GM19193 (cell line): ENCODE data around the gene ZBTB8OS.
A peak's percentile ranks its signal among the peaks of the same experiment; 100 is the strongest.

Source experiments
- POLR2A ChIP-seq: IDR thresholded peaks from 4 replicates; pipeline ENCODE4 v1.6.1; 2011; ENCODE audit not compliant: insufficient read depth, insufficient read length; ENCODE audit errors: extremely low read depth

Gene ZBTB8OS

GRCh38 chr1:32650248-32650751, at the start of gene ZBTB8OS:
Gene ZBTB8OS (minus strand): TSS chr1:32650550. CDS start chr1:32650529, 21 bp downstream.
- peak; percentile 78 for TF ChIP-seq POLR2A

- no peak for TF ChIP-seq POLR2A
These were observed 45.7 kb upstream of the ZBTB8OS start for GRCh38 chr1:32696041-32696440.

GRCh38 chr1:32695098-32695904, 45.0 kb upstream of the ZBTB8OS start:
- TF ChIP-seq POLR2A = no peak

- TF ChIP-seq POLR2A = no peak
These were observed 43.3 kb upstream of the ZBTB8OS start for GRCh38 chr1:32693455-32694174.

GRCh38 chr1:32686387-32686786, 36.0 kb upstream of the ZBTB8OS start:
- TF ChIP-seq POLR2A = no peak

GRCh38 chr1:32685498-32685897, 35.1 kb upstream of the ZBTB8OS start:
- TF ChIP-seq POLR2A = no peak

GRCh38 chr1:32684167-32684811, 33.9 kb upstream of the ZBTB8OS start:
- no peak for TF ChIP-seq POLR2A

GRCh38 chr1:32683397-32683796, 33.0 kb upstream of the ZBTB8OS start:
- no peak for TF ChIP-seq POLR2A

- no peak for TF ChIP-seq POLR2A
These were observed 31.6 kb upstream of the ZBTB8OS start for GRCh38 chr1:32681999-32682398.

- TF ChIP-seq POLR2A = no peak
These were observed 31.2 kb upstream of the ZBTB8OS start for GRCh38 chr1:32681509-32681908.

- TF ChIP-seq POLR2A = no peak
These were observed 30.3 kb upstream of the ZBTB8OS start for GRCh38 chr1:32680642-32681041.

- no peak for TF ChIP-seq POLR2A
These were observed 26.6 kb upstream of the ZBTB8OS start for GRCh38 chr1:32676945-32677344.

- no peak for TF ChIP-seq POLR2A
These were observed 16.7 kb upstream of the ZBTB8OS start for GRCh38 chr1:32666901-32667566.

- TF ChIP-seq POLR2A = no peak
These were observed 15.6 kb upstream of the ZBTB8OS start for GRCh38 chr1:32665915-32666314.

- no peak for TF ChIP-seq POLR2A
These were observed 9.2 kb upstream of the ZBTB8OS start for GRCh38 chr1:32659581-32659980.
